Stimulated activated CD8-positive, alpha-beta memory T cell treated with anti-CD3 and anti-CD28 coated beads, Interleukin-7, amount 100 ng/mL, for 4 hours (primary cell): ENCODE results near the gene EIF3L.

ENCODE experiments used
- DNase-seq, 2 donors: peaks; one replicate each; pipeline ENCODE4 v3.0.0-alpha.2; 2020; ENCODE audit warnings: low read depth in 2 of 2

EIF3L gene

DNA sequence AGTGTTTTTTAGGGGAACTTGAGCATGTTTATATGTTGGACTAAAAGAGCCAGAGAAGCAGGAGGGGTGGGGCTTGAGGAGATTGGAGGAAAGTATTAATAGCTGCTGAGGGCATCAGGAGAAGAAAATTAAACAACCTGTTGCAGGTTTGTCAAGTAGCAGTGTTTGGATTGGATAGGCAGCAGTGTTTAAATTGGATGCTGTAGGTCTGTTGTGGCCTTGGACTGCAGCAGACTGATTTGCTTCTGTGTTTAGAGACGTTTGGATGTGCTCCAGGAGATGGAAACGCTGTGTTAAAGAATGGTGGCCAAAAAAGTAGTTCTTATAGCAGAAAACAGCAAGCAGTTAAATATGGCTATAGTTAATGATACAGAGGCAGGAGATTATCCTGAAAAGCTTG, 5.7 kb downstream of the EIF3L start:
- DNase-seq: no peak

DNA sequence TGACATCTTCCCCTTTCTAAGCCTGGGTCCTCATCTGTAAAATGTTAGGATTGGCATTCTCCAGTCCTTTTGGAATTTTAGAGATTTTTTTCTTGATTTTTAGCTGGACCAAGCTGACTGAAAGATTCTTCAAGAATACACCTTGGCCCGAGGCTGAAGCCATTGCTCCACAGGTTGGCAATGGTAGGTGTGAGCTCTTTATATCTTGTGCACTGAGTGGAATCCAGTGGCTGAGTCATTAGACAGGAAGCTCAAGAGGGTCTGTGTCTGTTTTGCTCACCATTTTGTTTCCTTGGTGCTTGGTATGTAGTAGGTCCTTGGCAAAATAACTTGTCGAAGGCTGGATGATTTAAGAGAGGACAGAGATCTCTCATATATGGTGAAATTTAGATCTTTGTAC, 6.2 kb downstream of the EIF3L start:
- no peak for DNase-seq

DNA sequence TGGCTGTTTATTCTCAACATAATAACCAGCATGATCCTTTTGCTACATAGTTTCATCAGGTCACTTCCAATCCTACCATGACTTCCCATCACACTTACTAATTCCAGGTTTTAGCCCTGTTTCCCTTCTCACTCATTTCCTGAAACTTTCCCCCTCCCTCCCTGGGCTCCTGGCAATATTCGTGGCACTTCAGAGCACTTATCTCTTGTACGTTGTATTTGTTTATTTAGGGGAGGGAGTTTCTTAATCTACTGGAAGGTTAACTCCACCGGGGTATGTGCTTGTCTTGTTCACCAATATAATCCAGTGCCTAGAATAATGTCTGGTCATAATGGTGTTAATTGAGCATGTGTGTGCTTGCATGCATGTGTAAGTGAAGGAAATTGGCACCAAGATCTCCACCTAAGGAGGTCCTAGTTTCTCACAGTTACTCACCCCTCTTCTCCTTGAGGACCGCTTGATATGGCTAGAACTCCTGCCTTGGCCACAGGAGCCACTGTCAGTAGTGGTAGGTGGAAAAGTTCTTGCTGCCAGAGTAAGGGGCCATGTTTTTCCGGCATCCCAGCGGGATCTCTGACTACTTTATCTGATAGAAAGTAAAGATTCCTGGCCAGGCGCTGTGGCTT, 11.7 kb downstream of the EIF3L start:
- no peak for DNase-seq

DNA sequence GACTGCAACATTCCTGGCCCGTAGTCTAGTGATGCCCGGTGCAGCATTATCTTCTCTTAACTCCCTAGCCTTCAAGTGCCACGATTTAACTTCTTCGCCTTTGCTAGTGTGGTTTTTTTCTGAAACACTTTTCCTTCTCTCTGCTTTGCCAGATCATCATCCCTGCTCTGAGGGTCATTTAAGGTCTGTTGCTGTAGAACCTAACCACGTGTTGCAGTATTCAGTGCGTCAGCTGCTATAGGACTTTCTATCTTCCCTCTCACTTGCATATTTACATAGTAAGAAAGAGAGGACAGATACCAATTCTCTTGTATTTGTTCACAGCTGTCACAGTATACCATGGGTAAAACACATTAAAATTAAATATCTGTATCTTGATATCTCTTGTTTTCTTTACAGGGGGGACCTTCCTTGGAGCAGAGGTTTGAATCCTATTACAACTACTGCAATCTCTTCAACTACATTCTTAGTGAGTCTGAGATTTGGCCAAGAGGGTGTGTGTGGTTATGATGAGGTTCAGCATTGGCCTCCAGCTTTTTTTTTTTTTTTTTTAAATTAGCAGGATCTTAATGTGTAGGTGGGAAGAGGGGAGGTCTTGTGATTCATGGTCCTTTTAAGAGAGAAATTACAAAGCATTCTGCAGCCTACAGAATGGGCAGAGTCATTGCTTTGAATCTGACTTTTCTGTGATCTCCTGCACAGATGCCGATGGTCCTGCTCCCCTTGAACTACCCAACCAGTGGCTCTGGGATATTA, 13.5 kb downstream of the EIF3L start:
- DNase-seq: no peak

DNA sequence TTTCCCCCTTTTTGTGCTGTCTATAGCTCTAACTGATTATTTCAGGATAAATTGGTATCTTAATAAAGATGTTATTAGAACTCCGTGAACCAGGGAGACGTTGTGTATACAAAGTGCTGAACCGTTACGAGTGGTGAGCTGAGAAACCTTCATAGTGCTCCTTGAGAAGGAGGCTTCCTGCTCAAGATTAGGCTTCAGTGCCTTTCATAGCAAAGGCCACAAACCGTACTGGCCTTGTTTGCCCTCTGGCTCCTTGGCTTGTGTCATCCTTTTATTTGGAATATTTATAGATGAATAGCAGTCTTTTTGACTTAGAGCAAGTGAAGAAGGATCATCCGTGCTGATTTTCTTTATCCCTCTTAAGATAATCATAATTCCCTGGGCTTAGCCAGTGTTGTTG, 16.3 kb downstream of the EIF3L start:
- DNase-seq: no peak

DNA sequence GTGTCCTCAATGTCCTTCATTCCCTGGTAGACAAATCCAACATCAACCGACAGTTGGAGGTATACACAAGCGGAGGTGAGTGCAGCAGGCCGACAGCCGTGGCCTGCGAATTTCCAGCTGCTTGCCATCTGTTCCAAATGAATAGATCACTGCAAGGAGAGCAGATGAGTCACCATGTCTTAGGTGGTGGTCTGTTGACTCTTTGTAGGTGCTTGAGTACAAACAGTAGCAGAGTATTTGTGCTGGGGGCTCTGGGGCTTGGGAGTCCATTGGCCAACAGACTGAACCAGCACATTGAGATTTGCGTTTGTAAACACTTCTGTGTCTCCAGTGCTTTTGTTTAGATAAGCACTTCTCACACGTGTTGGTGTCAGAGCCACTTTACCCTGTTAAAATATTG, 21.1 kb downstream of the EIF3L start:
- DNase-seq: no peak

DNA sequence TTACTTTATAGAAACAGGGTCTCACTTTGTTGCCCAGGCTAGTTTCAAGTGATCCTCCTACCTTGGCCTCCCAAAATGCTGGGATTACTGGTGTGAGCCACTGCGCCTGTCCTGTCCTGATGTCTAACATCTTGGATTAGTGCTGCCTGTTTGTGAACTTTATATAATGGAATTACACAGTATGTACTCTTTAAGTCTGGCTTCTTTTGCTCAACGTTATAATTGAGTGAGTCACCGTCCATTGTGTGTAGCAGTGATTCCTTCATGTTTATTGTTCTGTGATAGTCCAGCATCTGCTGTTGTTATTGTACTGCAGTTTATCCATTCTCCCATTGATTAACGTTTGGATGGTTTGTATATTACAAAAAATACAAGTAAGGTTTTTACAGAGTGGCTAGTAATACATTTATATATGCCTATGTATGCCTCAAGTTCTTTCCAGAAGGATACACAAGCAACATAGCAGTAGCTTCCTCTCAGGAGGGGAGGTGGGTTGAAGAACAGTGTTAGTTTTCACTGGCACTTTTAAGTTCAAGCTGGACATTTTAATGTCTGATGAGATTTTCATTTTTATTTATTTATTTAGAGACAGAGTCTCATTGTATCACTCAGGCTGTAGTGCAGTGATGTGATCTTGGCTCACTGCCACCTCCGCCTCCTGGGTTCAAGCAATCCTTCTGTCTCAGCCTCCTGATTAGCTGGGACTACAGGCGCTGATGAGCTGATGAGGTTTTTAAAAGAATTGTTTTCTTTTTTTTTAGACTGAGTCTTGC, 31.6 kb downstream of the EIF3L start:
- no peak for DNase-seq

DNA sequence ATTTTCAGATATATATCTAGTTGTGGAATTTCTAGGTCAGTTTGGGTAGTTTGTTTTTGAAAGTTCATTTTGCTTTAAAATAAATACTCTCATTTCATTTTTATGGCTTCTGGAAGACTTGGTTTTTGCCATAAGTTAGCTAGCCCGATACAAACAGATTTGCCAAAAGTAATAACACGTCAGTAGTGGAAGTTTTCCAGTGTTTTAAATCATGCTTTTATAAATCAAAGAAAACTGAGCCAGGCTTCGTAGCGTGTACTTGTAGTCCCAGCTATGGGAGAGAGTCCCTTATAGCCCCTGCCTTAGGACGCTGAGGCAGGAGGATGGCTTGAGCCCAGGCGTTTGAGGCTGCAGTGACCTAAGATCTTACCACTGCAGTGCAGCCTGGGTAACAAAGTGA, 35.2 kb downstream of the EIF3L start:
- no peak for DNase-seq

DNA sequence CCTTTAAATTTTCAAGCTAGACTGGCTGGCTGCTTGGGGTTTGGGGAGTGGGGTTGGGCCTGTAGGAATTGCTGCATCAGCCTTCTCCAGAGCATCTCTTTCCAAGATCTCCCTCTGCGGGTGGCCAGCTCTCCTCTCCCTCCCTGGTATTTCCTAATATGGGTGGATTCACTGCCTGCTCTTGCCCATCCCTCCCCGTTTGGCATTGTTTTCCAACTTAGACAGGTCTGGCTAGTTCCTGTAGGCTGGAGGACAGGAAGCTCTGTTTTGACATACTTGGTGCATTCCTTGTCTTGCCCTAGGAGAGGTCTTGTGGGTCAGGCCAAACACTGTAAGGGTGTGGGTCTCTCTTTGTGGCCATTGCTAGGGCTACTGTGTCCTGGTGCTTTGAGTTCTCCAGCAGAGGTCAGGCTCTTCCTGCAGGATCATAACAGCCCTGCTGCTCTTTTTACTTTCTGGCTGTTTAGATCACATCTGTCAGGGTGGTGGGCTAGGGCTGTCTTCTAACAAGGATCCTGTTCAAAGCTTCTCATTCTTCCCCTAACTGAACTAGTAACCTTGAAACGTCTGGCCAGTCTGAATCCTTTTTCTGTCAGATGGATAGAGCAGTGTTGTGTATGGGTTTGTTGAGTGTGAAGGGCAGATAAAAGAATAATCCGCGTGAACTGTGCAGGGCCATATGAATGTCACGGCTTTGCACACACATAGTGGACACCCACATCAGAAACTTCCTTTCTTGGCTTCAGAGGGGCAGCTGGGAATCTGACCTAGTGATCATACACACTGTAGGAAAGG, 38.6 kb downstream of the EIF3L start:
- no peak for DNase-seq

DNA sequence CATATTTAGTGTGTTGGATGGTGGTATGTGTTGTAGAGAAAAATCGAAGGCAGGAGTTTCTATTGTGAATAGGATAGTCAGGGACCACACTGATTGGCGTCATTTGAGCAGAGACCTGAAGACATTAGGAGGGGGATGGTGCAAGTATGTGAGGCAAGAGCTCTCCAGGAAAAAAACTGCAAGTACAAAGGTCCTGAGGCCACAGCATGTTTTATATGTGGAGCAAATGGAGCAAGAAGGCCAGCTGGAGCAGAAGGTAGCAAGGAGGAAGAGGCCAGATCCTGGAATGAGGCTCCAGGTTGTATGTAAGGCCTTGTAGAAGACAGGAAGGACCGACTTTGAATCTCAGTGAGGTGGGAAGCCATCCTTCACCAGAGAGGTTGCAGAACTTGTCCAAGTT, 42.7 kb downstream of the EIF3L start:
- no peak for DNase-seq

DNA sequence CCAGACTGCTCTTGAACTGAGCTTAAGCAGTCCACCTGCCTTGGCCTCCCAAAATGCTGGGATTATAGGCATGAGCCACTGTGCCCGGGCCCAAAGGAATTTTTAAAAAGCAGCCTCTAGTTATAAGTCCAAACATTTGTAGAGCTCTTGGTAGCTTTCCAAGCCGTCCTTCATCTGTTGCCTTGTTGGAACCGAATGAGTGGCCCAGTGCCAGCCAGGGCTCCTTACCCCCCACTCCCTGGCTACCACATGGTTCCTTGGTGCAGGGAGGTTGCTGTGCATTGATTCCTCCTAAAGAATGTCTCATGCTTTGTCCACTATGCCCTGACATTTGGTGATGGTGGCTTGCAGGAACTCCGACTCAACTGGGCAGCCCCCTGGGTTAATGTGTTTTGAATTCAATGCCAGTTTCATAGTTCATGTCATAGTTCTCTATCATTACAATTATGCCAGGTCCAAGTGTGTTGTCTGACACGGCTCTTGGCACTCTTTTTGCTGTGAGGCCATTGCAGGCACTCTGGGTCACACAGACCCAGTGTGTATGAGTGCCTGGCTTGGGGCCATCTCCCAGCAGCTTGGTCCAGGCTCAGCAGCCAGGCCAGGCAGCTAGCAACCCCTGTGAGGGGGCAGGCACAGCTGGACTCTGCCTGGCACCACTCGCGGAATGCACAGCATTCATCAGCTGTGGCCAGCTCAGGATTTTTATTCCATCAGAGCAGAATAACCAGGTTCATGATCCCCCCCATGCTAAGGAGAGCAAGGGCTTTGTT, 43.5 kb downstream of the EIF3L start:
- DNase-seq: no peak

DNA sequence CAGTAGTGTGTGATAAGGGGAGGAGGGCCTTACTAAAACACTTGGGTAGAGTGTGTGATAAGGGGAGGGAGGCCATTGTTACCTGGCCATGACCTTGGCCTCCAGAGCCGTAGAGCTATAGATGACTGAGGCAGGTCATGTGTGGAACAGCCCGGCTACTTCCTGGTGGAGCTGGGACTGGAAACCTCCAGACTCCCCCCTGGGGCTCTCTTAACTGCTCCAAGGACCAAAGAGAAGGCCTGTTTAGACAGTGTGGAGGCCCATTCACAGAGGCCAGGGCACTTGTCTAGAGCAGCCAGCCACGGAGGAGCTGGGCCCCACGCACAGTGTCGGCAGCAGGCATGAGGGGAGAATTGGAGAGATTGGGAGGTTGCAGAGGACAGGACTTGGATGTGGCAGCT, 44.4 kb downstream of the EIF3L start:
- no peak for DNase-seq

DNA sequence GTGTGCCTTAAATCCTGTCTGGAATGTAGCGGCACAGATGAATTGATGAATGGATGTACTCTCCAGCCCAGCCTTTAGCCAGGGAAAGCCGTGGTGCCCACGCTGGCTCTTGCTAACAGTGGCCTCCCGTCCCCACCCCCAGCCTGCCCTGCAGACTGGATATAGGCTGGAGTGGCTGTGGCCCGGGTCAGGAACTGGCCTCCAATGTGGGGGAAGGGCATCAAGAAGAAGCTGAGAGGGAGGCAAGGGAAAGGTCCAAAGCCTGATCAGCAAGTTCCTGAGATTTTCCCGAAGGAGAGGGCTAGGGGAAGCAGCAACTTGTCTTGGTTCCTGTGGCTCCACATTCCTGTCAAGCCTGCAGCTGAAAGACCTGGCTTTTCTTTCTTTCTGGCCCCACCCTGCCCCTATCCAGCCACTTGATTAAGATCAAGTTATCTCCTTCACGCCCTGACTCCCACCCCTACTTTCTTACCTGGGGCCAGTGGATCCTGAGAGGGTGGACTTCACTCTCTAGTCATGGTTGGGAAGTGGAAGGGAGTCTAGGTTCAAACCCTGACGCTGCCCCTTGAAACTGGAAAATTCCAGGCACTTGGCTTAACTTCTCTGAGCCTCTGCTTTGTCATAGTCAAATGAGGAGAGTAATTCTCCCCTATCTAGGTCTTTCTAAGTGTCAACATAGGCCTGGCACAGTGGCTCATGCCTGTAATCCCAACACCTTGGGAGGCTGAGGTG, 45.9 kb downstream of the EIF3L start:
- no peak for DNase-seq

DNA sequence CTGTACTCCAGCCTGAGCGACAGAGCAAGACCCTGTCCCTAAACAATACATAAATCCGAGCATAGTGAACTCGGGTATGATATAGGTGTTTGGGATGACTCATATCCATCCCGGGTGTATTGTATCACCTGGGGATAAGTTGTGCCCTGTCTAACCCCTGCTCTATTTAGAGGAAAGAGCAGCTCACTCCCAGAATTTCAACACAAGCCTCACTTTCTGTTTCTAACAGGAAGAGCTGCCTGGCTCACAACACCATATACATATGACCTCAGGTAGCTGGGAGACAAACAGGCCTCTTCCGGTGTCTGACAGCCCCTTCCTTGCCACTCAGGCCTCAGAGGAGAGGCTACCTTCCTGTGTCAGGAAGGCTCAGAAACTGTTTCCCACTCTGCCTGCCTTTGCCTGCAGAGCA, 47.0 kb downstream of the EIF3L start:
- peak; percentile 15 to 17 for DNase-seq

DNA sequence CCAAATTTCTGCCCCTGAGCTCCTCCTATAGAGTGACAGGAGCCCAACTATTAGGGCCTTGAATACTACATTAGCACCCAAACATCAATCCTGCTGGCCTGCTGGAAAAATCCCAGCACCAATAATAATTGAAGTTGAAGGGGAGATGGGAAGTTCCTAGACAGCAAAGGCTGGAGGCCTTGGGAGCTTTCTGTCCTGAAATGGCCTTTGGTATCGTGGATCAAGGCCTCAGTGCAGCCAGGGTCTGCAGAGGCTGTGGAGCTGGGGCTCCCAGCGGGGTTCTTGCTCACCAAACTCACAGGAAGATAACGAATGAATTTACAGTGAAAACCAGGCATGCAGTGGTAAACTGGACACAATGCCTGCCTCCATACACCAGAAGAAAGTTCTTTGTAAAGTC, 47.7 kb downstream of the EIF3L start:
- DNase-seq: no peak

DNA sequence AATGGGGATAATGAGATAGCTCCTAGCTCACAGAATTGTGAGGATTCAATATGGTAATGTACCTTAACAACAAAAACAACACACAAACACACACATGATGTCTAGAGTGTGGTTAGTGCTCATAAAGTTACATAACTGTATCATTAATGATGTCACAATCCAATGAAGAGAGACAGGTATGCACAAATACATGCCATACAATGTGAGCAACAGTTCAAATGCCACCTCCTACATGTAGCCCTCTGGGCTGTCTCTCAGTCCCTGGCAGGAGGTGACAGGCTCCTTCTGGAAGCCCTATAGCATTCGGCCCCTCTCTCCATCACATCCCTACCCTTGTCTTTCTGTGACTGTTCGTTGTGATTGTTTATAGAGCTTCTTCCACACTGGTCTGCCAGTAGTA, 48.6 kb downstream of the EIF3L start:
- DNase-seq: no peak

DNA sequence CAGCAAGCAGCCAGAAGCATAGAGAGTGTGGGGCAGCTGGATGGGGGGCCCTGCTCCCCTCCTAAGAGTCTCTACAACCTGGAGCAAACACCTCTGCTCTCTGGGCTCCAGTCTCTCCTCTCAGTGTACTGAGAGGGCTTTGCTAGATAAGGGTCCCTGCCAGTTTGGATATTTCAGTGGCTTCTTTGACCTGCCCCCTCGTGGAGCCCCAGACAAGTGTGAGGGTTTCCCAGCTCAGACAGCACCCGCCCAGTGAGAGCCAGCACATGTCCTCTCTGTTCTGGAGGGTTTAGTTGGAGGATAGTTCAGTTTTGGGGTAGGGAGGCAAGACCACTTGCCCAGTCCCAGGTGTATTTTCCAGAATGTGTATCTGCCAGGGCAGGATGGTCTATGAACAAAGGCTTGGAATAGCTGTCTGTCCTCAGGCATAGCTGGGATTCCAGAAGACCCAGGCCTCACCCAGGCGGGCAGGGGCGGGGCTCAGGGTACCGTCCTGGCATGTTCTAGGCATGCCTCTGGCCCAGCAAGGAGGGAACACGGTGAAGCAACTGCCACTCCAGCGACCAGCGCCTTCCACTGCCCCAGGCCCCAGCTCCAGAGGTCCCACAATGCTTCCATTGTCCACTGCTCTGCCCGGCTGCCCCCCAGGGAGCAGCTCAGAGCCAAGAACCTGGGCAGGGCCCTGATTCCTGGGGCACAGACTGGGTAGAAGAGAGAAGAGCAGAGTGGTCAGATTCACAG, 49.4 kb downstream of the EIF3L start:
- DNase-seq: no peak

DNA sequence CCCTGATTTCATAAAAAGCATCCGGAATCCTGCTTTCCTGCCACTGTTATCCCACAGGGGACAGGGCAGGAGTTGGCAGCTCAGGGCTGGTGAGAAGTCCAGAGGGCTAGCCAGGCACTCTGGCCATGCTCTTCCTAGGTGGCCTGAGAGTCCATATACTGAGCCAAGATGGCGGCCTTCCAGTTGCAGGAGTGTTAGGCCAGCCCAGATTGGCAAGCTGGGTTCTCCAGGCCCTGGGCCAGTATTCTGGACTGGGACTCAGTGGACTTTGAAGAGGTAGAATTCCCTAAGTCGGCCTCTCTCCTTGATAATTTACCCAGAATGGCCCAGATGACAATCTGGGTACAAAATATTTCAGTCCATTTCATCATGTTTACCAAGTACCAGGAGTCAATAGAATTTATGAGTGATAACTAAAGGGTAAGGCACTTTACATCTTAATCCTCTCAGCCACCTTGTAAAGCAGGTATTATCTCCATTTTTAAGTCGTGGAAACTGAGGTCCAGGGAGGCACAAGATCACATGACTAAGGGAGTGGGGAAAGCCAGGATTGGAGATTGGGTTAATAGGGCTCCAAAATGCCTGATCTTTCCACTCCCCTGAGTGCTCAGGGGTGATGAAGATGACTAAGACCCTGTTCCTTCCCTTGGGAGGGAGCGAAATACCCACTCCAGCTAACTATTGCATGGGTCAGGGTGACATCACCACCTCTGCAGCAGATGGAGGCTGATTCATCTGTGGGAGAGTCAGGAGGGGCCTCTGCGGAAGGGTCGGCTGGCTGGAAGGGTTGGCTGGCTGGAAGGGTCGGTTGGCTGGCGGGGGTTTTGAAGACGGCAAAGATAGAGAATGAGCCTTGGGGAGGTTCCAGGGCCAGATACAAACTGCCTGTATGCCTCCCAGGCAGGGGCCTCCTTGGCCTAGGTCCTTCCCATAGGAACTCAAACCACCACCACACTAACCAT, 55.6 kb downstream of the EIF3L start:
- no peak for DNase-seq
